CD4-positive, alpha-beta memory T cell (primary cell): ENCODE data around the gene ZNF782. TPM values are rescaled to one million over a fixed set of nuclear protein-coding genes. Genes with fewer than 3 reads are reported as not detected.

Experiments used
- CTCF ChIA-PET: fragments of 350-600 bp; sonication (Branson Sonifier 250); formaldehyde crosslinking; loops from one replicate; lab custom pipeline; 2021; ENCODE audit warnings: inconsistent platforms; ENCODE audit not compliant: partially characterized antibody; lab: Charles Lee
- POLR2A ChIA-PET: fragments of 350-600 bp; sonication (Branson Sonifier 250); formaldehyde crosslinking; loops from one replicate; lab custom pipeline; 2021; ENCODE audit not compliant: partially characterized antibody; lab: Charles Lee
- DNase-seq, 5 donors: peaks; one replicate each; pipeline versions ENCODE4 v3.0.0 to v3.0.0-alpha.2; 2020 to 2022; ENCODE audit warnings: mixed read lengths in 1 of 5
- H3K27ac ChIP-seq: one replicate; pipeline ENCODE4 v1.7.0; 2013; ENCODE audit warnings: low read depth, low read length
- H3K27me3 ChIP-seq: 2 replicates; pipeline ENCODE4 v1.7.0; 2013; ENCODE audit warnings: mild to moderate bottlenecking, low read length, moderate library complexity; ENCODE audit not compliant: insufficient read depth
- H3K36me3 ChIP-seq: 2 replicates; pipeline ENCODE4 v1.7.0; 2013; ENCODE audit warnings: mild to moderate bottlenecking, low read length, moderate library complexity; ENCODE audit not compliant: insufficient read depth
- H3K4me1 ChIP-seq: 2 replicates; pipeline ENCODE4 v1.7.0; 2013; ENCODE audit warnings: mild to moderate bottlenecking, low read length, moderate library complexity; ENCODE audit not compliant: insufficient read depth
- H3K4me3 ChIP-seq, 2 donors: one replicate each; pipeline ENCODE4 v1.7.0; 2013; ENCODE audit warnings: low read length in 2 of 2, mild to moderate bottlenecking in 1 of 2
- H3K9me3 ChIP-seq, 2 donors: one replicate each; pipeline ENCODE4 v1.7.0; 2013; ENCODE audit warnings: low read length in 2 of 2, control low read depth in 1 of 2; ENCODE audit not compliant: control insufficient read depth in 1 of 2
- H3K27ac Mint-ChIP-seq, 7 donors: one replicate each; pipeline ENCODE4 v1.8.0; 2020 to 2021; ENCODE audit warnings: mixed read lengths in 7 of 7, mild to moderate bottlenecking in 6 of 7, inconsistent platforms in 3 of 7, moderate library complexity in 3 of 7
- H3K27me3 Mint-ChIP-seq, 2 donors: one replicate each; pipeline ENCODE4 v1.8.0; 2020 to 2021; ENCODE audit warnings: mixed read lengths in 2 of 2
- H3K36me3 Mint-ChIP-seq, 2 donors: one replicate each; pipeline ENCODE4 v1.8.0; 2020 to 2021; ENCODE audit warnings: mixed read lengths in 2 of 2, inconsistent platforms in 1 of 2, mild to moderate bottlenecking in 1 of 2
- H3K4me1 Mint-ChIP-seq, 4 donors: one replicate each; pipeline ENCODE4 v1.8.0; 2020 to 2021; ENCODE audit warnings: mixed read lengths in 4 of 4, mild to moderate bottlenecking in 1 of 4
- H3K4me3 Mint-ChIP-seq, 8 donors: one replicate each; pipeline ENCODE4 v1.8.0; 2020 to 2021; ENCODE audit warnings: mixed read lengths in 8 of 8, mild to moderate bottlenecking in 7 of 8, moderate library complexity in 6 of 8, inconsistent platforms in 3 of 8
- H3K9me3 Mint-ChIP-seq, 8 donors: one replicate each; pipeline ENCODE4 v1.8.0; 2020 to 2021; ENCODE audit warnings: mixed read lengths in 8 of 8, mild to moderate bottlenecking in 5 of 8, inconsistent platforms in 3 of 8, moderate library complexity in 1 of 8
- intact Hi-C: fragments of 100-400 bp; cut with micrococcal nuclease; formaldehyde crosslinking; loops from one replicate; pipeline ENCODE4 v1.15.1; 2023
- polyA plus RNA-seq, 2 donors: library from polyadenylated mRNA; unstranded; fragments of 300-500 nt; fragmentation: Illumina TruSeq; gene quantifications; one replicate each; pipeline ENCODE4 v1.2.3, GENCODE V29; 2021
- total RNA-seq, 2 experiments: library from RNA; stranded (reverse); gene quantifications; one replicate each; pipeline ENCODE4 v1.2.3, GENCODE V29; 2021

ZNF782 gene
- total and polyA plus RNA-seq, 4 experiments from 2014 or later = 1.2 to 14.7 (median 8.3) TPM

DNA sequence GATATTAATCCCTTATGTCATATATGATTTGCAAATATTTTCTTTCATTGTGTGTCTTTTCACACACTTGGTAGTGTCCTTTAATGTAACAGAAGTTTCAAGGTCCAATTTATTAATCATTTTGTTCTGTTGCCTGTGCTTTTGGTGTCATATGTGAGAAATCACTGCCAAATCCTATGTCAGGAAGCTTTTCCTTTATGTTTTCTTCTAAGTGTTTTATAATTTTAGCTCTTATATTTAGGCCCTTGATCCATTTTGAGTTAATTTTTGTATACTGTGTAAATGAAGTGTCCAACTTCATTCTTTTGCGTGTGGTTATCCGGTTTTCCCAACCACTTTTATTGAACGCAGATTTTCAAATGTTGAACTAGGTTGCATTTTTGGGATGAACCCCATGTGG is 70.3 kb downstream of the ZNF782 start:
- POLR2A ChIA-PET = no interaction called here
- Mint-ChIP-seq H3K27ac (no peak overlapping the region), H3K27me3 (no peaks in the 10 kb centered on the region), H3K36me3 (peaks cover 33 to 53% of the 10 kb centered on the region in 2 donors), H3K4me1 (peaks cover 5 to 16% (median 13%) of the 10 kb centered on the region in 4 donors), H3K9me3 (peaks cover 3 to 55% (median 28%) of the 10 kb centered on the region in 8 donors), H3K4me3 (no peak overlapping the region)
- no peaks in the 10 kb centered on the region for H3K27me3 ChIP-seq
- peaks cover 4% of the 10 kb centered on the region for H3K4me1 ChIP-seq
- CTCF ChIA-PET = no interaction called here
- H3K4me3 ChIP-seq = no peak overlapping the region
- intact Hi-C loops = no loop called here
- H3K36me3 ChIP-seq = no peaks in the 10 kb centered on the region
- DNase-seq = no peak
- H3K27ac ChIP-seq = no peak overlapping the region
- no peaks in the 10 kb centered on the region for H3K9me3 ChIP-seq

DNA sequence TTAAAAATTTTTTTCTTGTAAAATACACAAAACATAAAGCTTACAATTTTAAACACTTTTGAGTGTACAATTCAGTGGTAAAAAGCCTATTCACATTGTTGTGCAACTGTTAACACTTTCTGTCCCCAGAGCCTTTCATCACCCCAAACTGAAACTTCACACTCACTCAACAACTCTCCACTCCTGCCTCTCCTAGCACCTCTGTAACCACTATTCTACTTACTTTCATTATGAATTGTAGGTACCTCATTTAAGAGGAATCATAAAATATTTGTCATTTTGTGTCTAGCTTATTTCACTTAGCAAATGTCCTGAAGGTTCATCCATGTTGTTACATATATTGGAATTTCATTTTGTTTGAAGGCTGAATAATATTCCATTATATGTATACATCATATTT is 72.1 kb downstream of the ZNF782 start:
- H3K36me3 ChIP-seq = no peaks in the 10 kb centered on the region
- POLR2A ChIA-PET = no interaction called here
- Mint-ChIP-seq H3K27me3 (no peaks in the 10 kb centered on the region), H3K27ac (no peak overlapping the region), H3K36me3 (peaks cover 29 to 40% of the 10 kb centered on the region in 2 donors), H3K4me3 (no peak overlapping the region), H3K4me1 (peaks cover 11 to 28% (median 22%) of the 10 kb centered on the region in 4 donors), H3K9me3 (peaks cover 0 to 41% (median 18%) of the 10 kb centered on the region in 8 donors)
- H3K27ac ChIP-seq = no peak overlapping the region
- H3K9me3 ChIP-seq = no peaks in the 10 kb centered on the region
- intact Hi-C loops = no loop called here
- no peak for DNase-seq
- H3K4me3 ChIP-seq = no peak overlapping the region
- H3K4me1 ChIP-seq = peaks cover 11% of the 10 kb centered on the region
- CTCF ChIA-PET = no interaction called here
- no peaks in the 10 kb centered on the region for H3K27me3 ChIP-seq

DNA sequence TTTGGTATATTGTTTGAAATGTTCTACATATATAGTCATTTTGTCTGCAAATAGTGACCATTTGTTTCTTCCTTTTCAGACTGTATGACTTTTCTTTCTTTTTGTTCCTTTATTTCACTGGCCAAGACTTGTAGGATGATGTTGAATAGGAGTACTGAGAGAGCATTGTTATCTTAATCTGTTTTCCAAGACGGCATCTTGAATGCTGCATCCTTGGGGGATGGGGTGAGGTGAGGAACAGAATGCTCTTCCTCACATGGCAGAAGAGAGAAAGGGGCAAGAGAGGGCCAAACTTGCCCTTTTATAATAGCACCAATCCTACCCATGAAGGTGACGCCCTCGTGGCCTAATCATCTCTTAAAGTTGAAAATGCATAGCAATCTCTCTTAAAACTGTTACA is 72.8 kb downstream of the ZNF782 start:
- Mint-ChIP-seq H3K4me3 (peak overlapping the region in 1 of 8 donors; percentile 37), H3K36me3 (peaks cover 32 to 36% of the 10 kb centered on the region in 2 donors), H3K27ac (no peak overlapping the region), H3K27me3 (no peaks in the 10 kb centered on the region), H3K4me1 (peaks cover 17 to 34% (median 28%) of the 10 kb centered on the region in 4 donors), H3K9me3 (peaks cover 0 to 36% (median 13%) of the 10 kb centered on the region in 8 donors)
- CTCF ChIA-PET = no interaction called here
- peaks cover 18% of the 10 kb centered on the region for H3K4me1 ChIP-seq
- H3K36me3 ChIP-seq = no peaks in the 10 kb centered on the region
- POLR2A ChIA-PET = no interaction called here
- H3K27ac ChIP-seq = no peak overlapping the region
- no peak overlapping the region for H3K4me3 ChIP-seq
- DNase-seq = no peak
- no peaks in the 10 kb centered on the region for H3K9me3 ChIP-seq
- no peaks in the 10 kb centered on the region for H3K27me3 ChIP-seq
- intact Hi-C loops = no loop called here

DNA sequence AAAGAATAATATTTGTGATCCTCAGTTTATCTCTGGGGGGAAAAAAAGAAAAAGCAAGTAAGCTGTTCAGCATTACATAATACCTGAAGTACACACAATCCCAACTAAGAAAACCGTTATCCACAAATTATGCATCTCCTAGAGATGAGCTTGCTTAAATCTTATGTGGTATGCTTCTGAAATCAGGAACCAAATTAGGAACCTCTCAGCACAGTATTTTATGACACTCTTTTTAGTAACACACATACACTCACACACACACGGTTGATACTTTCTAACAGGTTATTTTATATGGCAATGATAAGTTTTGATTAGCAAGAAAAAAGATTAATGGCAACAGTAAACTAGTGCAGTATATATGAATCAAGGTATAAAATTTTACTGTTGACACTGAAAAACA is 75.2 kb downstream of the ZNF782 start:
- intact Hi-C loops = loop anchor here (5.0 kb wide), 1 partner anchor 212 kb away; no protein-coding TSS in a partner anchor
- Histone ChIP-seq H3K4me1 (peaks cover 19% of the 10 kb centered on the region), H3K9me3 (no peaks in the 10 kb centered on the region), H3K36me3 (peaks cover 9% of the 10 kb centered on the region), H3K27ac (no peak overlapping the region), H3K27me3 (no peaks in the 10 kb centered on the region), H3K4me3 (no peak overlapping the region)
- peaks cover 0 to 17% (median 9%) of the 10 kb centered on the region in 8 donors for H3K9me3 Mint-ChIP-seq
- H3K27me3 Mint-ChIP-seq = no peaks in the 10 kb centered on the region
- DNase-seq = no peak
- ChIA-PET POLR2A (interaction anchor here (1.3 to 1.8 kb wide), 4 partner anchors 12 to 459 kb away, joined by 3 to 5 read pairs (median 3); partner anchors contain the start of gene HABP4), CTCF (interaction anchor here (0.7 to 1.5 kb wide), 3 partner anchors 78 to 1284 kb away, joined by 3 to 4 read pairs (median 3); no protein-coding TSS in a partner anchor)
- peak overlapping the region in 5 of 7 donors; percentile 0 to 99 (median 85) for H3K27ac Mint-ChIP-seq
- peaks cover 28 to 39% of the 10 kb centered on the region in 2 donors for H3K36me3 Mint-ChIP-seq
- peak overlapping the region; percentile 90 to 100 (median 98) for H3K4me3 Mint-ChIP-seq
- H3K4me1 Mint-ChIP-seq = peaks cover 22 to 44% (median 34%) of the 10 kb centered on the region in 4 donors

DNA sequence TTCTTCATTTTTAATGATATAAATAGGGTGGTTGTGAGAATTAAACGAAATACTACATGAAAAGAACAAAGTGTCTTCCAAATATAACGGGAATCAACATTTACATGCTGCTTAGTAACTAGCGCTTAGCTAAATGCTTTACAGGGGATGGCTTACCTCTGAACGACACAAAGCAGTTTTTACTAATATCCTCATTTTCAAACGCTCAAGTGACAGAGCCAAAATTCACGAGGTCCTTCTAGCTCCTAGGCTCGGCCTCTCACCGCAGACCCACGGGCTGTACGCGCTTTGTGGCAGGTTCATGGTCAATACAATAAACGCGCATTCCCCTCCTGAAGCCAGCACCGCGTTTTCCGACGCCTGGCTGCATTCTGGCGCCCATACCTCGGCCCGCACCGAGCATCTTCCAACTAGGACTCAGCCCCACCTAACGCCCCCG is 76.9 kb downstream of the ZNF782 start:
- Histone ChIP-seq H3K4me1 (peaks cover 19% of the 10 kb centered on the region), H3K9me3 (no peaks in the 10 kb centered on the region), H3K36me3 (peaks cover 13% of the 10 kb centered on the region), H3K27me3 (no peaks in the 10 kb centered on the region), H3K27ac (peak overlapping the region; percentile 62), H3K4me3 (peak overlapping the region; percentile 82 to 89)
- peak overlapping the region; percentile 90 to 100 (median 98) for H3K4me3 Mint-ChIP-seq
- peaks cover 27 to 51% (median 40%) of the 10 kb centered on the region in 4 donors for H3K4me1 Mint-ChIP-seq
- DNase-seq = peak in 2 of 5 donors; percentile 25 to 31
- H3K36me3 Mint-ChIP-seq = peaks cover 32 to 43% of the 10 kb centered on the region in 2 donors
- CTCF ChIA-PET = interaction anchor here (1.2 to 2.1 kb wide), 3 partner anchors 79 to 838 kb away, joined by 3 to 7 read pairs (median 3); no protein-coding TSS in a partner anchor
- H3K27me3 Mint-ChIP-seq = no peaks in the 10 kb centered on the region
- POLR2A ChIA-PET = interaction anchor here (1.1 to 1.8 kb wide), 4 partner anchors 77 to 461 kb away, joined by 4 to 7 read pairs (median 5); partner anchors contain the start of gene ZNF782
- H3K27ac Mint-ChIP-seq = peak overlapping the region; percentile 86 to 99 (median 98)
- peaks cover 0 to 16% (median 2%) of the 10 kb centered on the region in 8 donors for H3K9me3 Mint-ChIP-seq
- intact Hi-C loops = loop anchor here (5.0 kb wide), 1 partner anchor 210 kb away; no protein-coding TSS in a partner anchor

DNA sequence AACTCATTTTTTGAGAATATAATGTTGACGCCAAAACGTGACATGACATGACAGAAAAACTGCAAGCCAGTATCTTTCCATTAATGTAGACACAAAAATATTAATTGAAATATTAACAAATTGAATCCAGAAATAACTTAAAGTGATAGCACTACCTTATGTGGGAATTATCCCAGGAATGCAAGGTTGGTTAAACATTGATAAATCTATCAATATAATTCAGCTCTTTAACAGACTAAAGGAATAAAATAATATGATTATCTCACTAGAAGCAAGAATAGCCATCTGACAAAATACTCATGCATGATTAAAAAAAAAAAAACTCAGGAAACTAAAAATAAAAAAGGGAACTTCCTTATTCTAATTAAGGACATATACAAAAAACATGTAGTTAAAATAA is 83.2 kb downstream of the ZNF782 start:
- Histone ChIP-seq H3K9me3 (peaks cover 0 to 30% of the 10 kb centered on the region in 2 donors), H3K4me1 (no peaks in the 10 kb centered on the region), H3K27ac (no peak overlapping the region), H3K27me3 (no peaks in the 10 kb centered on the region), H3K36me3 (peaks cover 47% of the 10 kb centered on the region), H3K4me3 (no peak overlapping the region)
- Mint-ChIP-seq H3K36me3 (peaks cover 77 to 84% of the 10 kb centered on the region in 2 donors), H3K4me1 (peaks cover 9 to 23% (median 13%) of the 10 kb centered on the region in 4 donors), H3K9me3 (peaks cover 2 to 73% (median 57%) of the 10 kb centered on the region in 8 donors), H3K27ac (no peak overlapping the region), H3K4me3 (no peak overlapping the region), H3K27me3 (no peaks in the 10 kb centered on the region)
- ChIA-PET CTCF (interaction anchor here (0.7 kb wide), 1 partner anchor 71 kb away, joined by 3 read pairs; no protein-coding TSS in a partner anchor), POLR2A (no interaction called here)
- intact Hi-C loops = no loop called here
- DNase-seq = no peak

DNA sequence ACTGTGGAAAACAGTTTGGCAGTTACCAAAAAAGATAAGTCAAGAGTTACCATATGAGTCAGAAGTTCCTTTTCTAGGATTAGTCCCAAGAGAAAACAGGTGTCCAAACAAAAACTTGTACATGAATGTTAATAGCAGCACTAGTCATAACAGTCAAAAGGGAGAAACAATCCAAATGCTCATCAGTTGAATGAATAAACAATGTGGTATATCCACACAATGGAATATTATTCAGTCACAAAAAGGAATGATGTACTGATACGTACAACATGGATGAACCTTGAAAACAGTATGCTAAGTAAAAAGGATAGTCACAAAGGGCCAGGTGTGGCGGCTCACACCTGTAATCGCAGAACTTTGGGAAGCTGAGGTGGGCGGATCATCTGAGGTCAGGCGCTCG is 84.3 kb downstream of the ZNF782 start:
- Histone ChIP-seq H3K4me3 (no peak overlapping the region), H3K9me3 (peaks cover 0 to 39% of the 10 kb centered on the region in 2 donors), H3K27me3 (no peaks in the 10 kb centered on the region), H3K27ac (no peak overlapping the region), H3K4me1 (no peaks in the 10 kb centered on the region), H3K36me3 (peaks cover 55% of the 10 kb centered on the region)
- no peaks in the 10 kb centered on the region for H3K27me3 Mint-ChIP-seq
- peaks cover 2 to 84% (median 68%) of the 10 kb centered on the region in 8 donors for H3K9me3 Mint-ChIP-seq
- peaks cover 9 to 21% (median 12%) of the 10 kb centered on the region in 4 donors for H3K4me1 Mint-ChIP-seq
- ChIA-PET POLR2A (no interaction called here), CTCF (interaction anchor here (0.7 kb wide), 1 partner anchor 449 kb away, joined by 3 read pairs; no protein-coding TSS in a partner anchor)
- intact Hi-C loops = no loop called here
- no peak for DNase-seq
- H3K4me3 Mint-ChIP-seq = peak overlapping the region in 2 of 8 donors; percentile 13 to 30
- peaks cover 86 to 94% of the 10 kb centered on the region in 2 donors for H3K36me3 Mint-ChIP-seq
- no peak overlapping the region for H3K27ac Mint-ChIP-seq
